HepG2 (cell line): ENCODE measurements around the gene GP1BA. TPM values are rescaled to one million over a fixed set of nuclear protein-coding genes. Genes with fewer than 3 reads are reported as not detected.

Experiments used
- ATAC-seq: fragments of 200-7000 bp; cut with Tn5 transposase; 3 replicates; pipeline ENCODE4 v1.9.1; 2020; ENCODE audit warnings: mild to moderate bottlenecking, moderate library complexity
- BruUV-seq: library from RNA; stranded (reverse); fragments of 400-500 nt; replicated peaks from 2 replicates; lab custom pipeline; 2021; lab: Mats Ljungman, UMichigan
- CTCF ChIA-PET: fragments of 300-600 bp; formaldehyde crosslinking; extraction: SDS; loops from one replicate; lab custom pipeline; 2021; ENCODE audit warnings: low total read pairs, inconsistent platforms, low intra/inter-chr PET ratio; lab: Yijun Ruan, JAX
- POLR2A ChIA-PET: fragments of 350-600 bp; sonication (Branson Sonifier 250); formaldehyde crosslinking; loops from one replicate; lab custom pipeline; 2020; ENCODE audit warnings: antibody characterized with exemption, inconsistent platforms; lab: Yijun Ruan, JAX
- DNase-seq: peaks from one replicate; pipeline ENCODE4 v3.0.0-alpha.2; 2015; ENCODE audit warnings: low spot score
- FAIRE-seq: peaks from 3 replicates; lab custom pipeline; 2011; peaks lifted over from hg19 to GRCh38; lab: Jason Lieb, UNC
- H2AFZ ChIP-seq: one replicate; pipeline ENCODE4 v1.6.1; 2011; ENCODE audit warnings: low read length, inconsistent platforms
- H3K27ac ChIP-seq: fragments of 300-600 bp; 3 replicates; pipeline ENCODE4 v1.8.0; 2011; ENCODE audit warnings: mixed run types, mild to moderate bottlenecking, mixed read lengths, low read length, inconsistent platforms; ENCODE audit not compliant: insufficient read depth; ENCODE audit errors: extremely low read length
- H3K27me3 ChIP-seq, 2 experiments: fragments of 200-600 bp in 1 of 2; 2 replicates in 1 of 2; 3 replicates in 1 of 2; pipeline versions ENCODE4 v1.6.0 to v1.8.0; 2011; ENCODE audit warnings: low read length in 2 of 2, mild to moderate bottlenecking in 2 of 2, moderate library complexity in 2 of 2, inconsistent platforms in 1 of 2; ENCODE audit not compliant: insufficient read depth in 2 of 2, control insufficient read depth in 1 of 2
- H3K36me3 ChIP-seq, 2 experiments: fragments of 200-600 bp in 1 of 2; replicated peaks in 1 of 2; 2 replicates in 1 of 2; 3 replicates in 1 of 2; pipeline versions ENCODE4 v1.5.1 to v1.8.0; 2011; ENCODE audit warnings: low read length in 2 of 2, inconsistent platforms in 1 of 2; ENCODE audit not compliant: insufficient read depth in 2 of 2, control insufficient read depth in 1 of 2
- H3K4me1 ChIP-seq: 2 replicates; pipeline ENCODE4 v1.5.1; 2012; ENCODE audit warnings: low read length, inconsistent platforms; ENCODE audit not compliant: insufficient read depth
- H3K4me2 ChIP-seq: 2 replicates; pipeline ENCODE4 v1.6.0; 2011; ENCODE audit warnings: low read depth, low read length, inconsistent platforms
- H3K4me3 ChIP-seq, 3 experiments: fragments of 200-600 bp in 1 of 3; sonication (generic), shearing (Covaris generic) in 1 of 3; replicated peaks in 1 of 3; 2 replicates each; pipeline ENCODE4 v1.5.1; 2011 to 2016; ENCODE audit warnings: low read length in 3 of 3, inconsistent platforms in 2 of 3, low read depth in 2 of 3, mild to moderate bottlenecking in 2 of 3, control low read depth in 1 of 3, mixed read lengths in 1 of 3; ENCODE audit not compliant: insufficient read depth in 1 of 3
- H3K79me2 ChIP-seq: one replicate; pipeline ENCODE4 v1.6.1; 2011; ENCODE audit warnings: low read length, inconsistent platforms; ENCODE audit not compliant: insufficient read depth
- H3K9ac ChIP-seq: 2 replicates; pipeline ENCODE4 v1.6.0; 2011; ENCODE audit warnings: mild to moderate bottlenecking, low read depth, low read length, inconsistent platforms; ENCODE audit not compliant: insufficient read depth
- H3K9me3 ChIP-seq: 2 replicates; pipeline ENCODE4 v1.5.1; 2012; ENCODE audit warnings: mild to moderate bottlenecking, low read length
- H4K20me1 ChIP-seq: 2 replicates; pipeline ENCODE4 v1.6.0; 2011; ENCODE audit warnings: inconsistent platforms, mild to moderate bottlenecking, low read length, moderate library complexity; ENCODE audit not compliant: insufficient read depth
- ARNT ChIP-seq: fragments of 450-650 bp; IDR thresholded peaks from 2 replicates; pipeline ENCODE4 v1.6.1; 2017
- ARNT2 ChIP-seq: sonication (generic); formaldehyde crosslinking; IDR thresholded peaks from 2 replicates; pipeline ENCODE4 v1.8.0; 2022; ENCODE audit warnings: mild to moderate bottlenecking, low read depth, missing genetic modification reagents, moderate library complexity
- GTF3A ChIP-seq: sonication (generic); formaldehyde crosslinking; conservative IDR thresholded peaks from 2 replicates; pipeline ENCODE4 v1.4.0; 2020; ENCODE audit warnings: mild to moderate bottlenecking, missing genetic modification reagents
- HCFC1 ChIP-seq: fragments of 150-350 bp; IDR thresholded peaks from 2 replicates; pipeline ENCODE4 v1.6.1; 2014; ENCODE audit warnings: low read depth, low read length
- ISX ChIP-seq: sonication (generic); formaldehyde crosslinking; conservative IDR thresholded peaks from 2 replicates; pipeline ENCODE4 v1.5.0; 2020; ENCODE audit warnings: missing genetic modification reagents
- KAT2B ChIP-seq: fragments of 150-350 bp; IDR thresholded peaks from 2 replicates; pipeline ENCODE4 v1.6.1; 2014; ENCODE audit warnings: low read depth, low read length, borderline replicate concordance
- MAZ ChIP-seq, 2 experiments: sonication (generic) in 1 of 2; formaldehyde crosslinking in 1 of 2; IDR thresholded peaks; 2 replicates each; pipeline versions ENCODE4 v1.5.0 to v1.6.1; 2012 to 2020; ENCODE audit warnings: low read depth in 2 of 2, mild to moderate bottlenecking in 2 of 2, borderline replicate concordance in 1 of 2, improper control_type of control experiment in 1 of 2, low read length in 1 of 2, missing genetic modification reagents in 1 of 2, moderate library complexity in 1 of 2
- MEIS2 ChIP-seq: sonication (generic); formaldehyde crosslinking; IDR thresholded peaks from 2 replicates; pipeline ENCODE4 v1.9.0; 2021; ENCODE audit warnings: mild to moderate bottlenecking, missing genetic modification reagents
- RBAK ChIP-seq: sonication (generic); formaldehyde crosslinking; IDR thresholded peaks from 2 replicates; pipeline ENCODE4 v1.5.1; 2020; ENCODE audit warnings: mild to moderate bottlenecking, missing genetic modification reagents
- TBX2 ChIP-seq: sonication (generic); formaldehyde crosslinking; IDR thresholded peaks from 2 replicates; pipeline ENCODE4 v1.5.0; 2020; ENCODE audit warnings: missing genetic modification reagents, mild to moderate bottlenecking, borderline replicate concordance
- ZFP41 ChIP-seq: sonication (generic); formaldehyde crosslinking; IDR thresholded peaks from 2 replicates; pipeline ENCODE4 v1.4.0; 2020; ENCODE audit warnings: mild to moderate bottlenecking, missing genetic modification reagents, borderline replicate concordance
- ZFP82 ChIP-seq: sonication (generic); formaldehyde crosslinking; IDR thresholded peaks from 2 replicates; pipeline ENCODE4 v1.5.1; 2020; ENCODE audit warnings: mild to moderate bottlenecking, missing genetic modification reagents, borderline replicate concordance
- ZNF296 ChIP-seq: sonication (generic); formaldehyde crosslinking; conservative IDR thresholded peaks from 2 replicates; pipeline ENCODE4 v1.5.0; 2020; ENCODE audit warnings: mild to moderate bottlenecking, missing genetic modification reagents
- ZNF496 ChIP-seq: sonication (generic); formaldehyde crosslinking; IDR thresholded peaks from 2 replicates; pipeline ENCODE4 v1.8.1; 2023; ENCODE audit warnings: mild to moderate bottlenecking, moderate library complexity, missing genetic modification reagents; ENCODE audit not compliant: insufficient replicate concordance
- ZNF629 ChIP-seq: sonication (generic); formaldehyde crosslinking; conservative IDR thresholded peaks from 2 replicates; pipeline ENCODE4 v1.5.0; 2020; ENCODE audit warnings: missing genetic modification reagents
- ZNF737 ChIP-seq: sonication (generic); formaldehyde crosslinking; IDR thresholded peaks from 2 replicates; pipeline ENCODE4 v1.5.0; 2020; ENCODE audit warnings: missing genetic modification reagents, mild to moderate bottlenecking, borderline replicate concordance
- WGBS: methylation state at CpG from one replicate; pipeline ENCODE4 v1.1.6; 2017; ENCODE audit warnings: low lambda C conversion rate; 5-methylcytosine and 5-hydroxymethylcytosine counted together
- in situ Hi-C: cut with HindIII; loops from 2 replicates; pipeline ENCODE4 v1.10.0; 2017; ENCODE audit warnings: low pct_unique_long_range_greater_than_20kb; ENCODE audit not compliant: extremely low pct_ligation_motif_present
- intact Hi-C: fragments of 100-400 bp; cut with micrococcal nuclease; formaldehyde crosslinking; loops from one replicate; pipeline ENCODE4 v1.10.0; 2022; ENCODE audit not compliant: unreplicated experiment
- polyA plus RNA-seq, 8 experiments: library from polyadenylated mRNA; depleted of rRNA in 3 of 8; stranded (reverse) in 7 of 8; unstranded in 1 of 8; fragments of >200 nt; fragmentation: Illumina TruSeq in 4 of 8; extraction: Trizol in 4 of 8; gene quantifications; 2 replicates each; pipeline versions ENCODE4 v1.2.1 to v1.2.3, GENCODE V29; 2011 to 2016; ENCODE audit warnings: low read depth in 4 of 8, missing spikeins in 1 of 8, mixed read lengths in 1 of 8; ENCODE audit not compliant: insufficient read depth in 1 of 8
- total RNA-seq, 5 experiments: library from RNA; depleted of rRNA; stranded (reverse); fragments of >200 nt; fragmentation: Illumina TruSeq; extraction: Trizol; gene quantifications; 2 replicates each; pipeline ENCODE4 v1.2.3, GENCODE V29; 2016; ENCODE audit warnings: low read depth in 1 of 5
- TF ChIP-seq, protein P1 (sequence below): IDR thresholded peaks from 2 replicates; pipeline ENCODE4 v1.6.1; 2018; ENCODE audit warnings: missing genetic modification reagents
- TF ChIP-seq, protein P2 (sequence below): sonication (generic); formaldehyde crosslinking; IDR thresholded peaks from 2 replicates; pipeline ENCODE4 v1.4.0; 2020; ENCODE audit warnings: mild to moderate bottlenecking, missing genetic modification reagents
- TF ChIP-seq, protein P3 (sequence below): sonication (generic); formaldehyde crosslinking; IDR thresholded peaks from 2 replicates; pipeline ENCODE4 v1.4.0; 2020; ENCODE audit warnings: mild to moderate bottlenecking, missing genetic modification reagents
- TF ChIP-seq, protein P4 (sequence below): sonication (generic); formaldehyde crosslinking; IDR thresholded peaks from 2 replicates; pipeline ENCODE4 v1.8.1; 2023; ENCODE audit warnings: mild to moderate bottlenecking, missing genetic modification reagents

The GP1BA gene
- total and polyA plus RNA-seq, 2 of the 13 experiments (the other 11 are each of a cell fraction or from before 2014, with no cell fraction given) = not detected

DNA sequence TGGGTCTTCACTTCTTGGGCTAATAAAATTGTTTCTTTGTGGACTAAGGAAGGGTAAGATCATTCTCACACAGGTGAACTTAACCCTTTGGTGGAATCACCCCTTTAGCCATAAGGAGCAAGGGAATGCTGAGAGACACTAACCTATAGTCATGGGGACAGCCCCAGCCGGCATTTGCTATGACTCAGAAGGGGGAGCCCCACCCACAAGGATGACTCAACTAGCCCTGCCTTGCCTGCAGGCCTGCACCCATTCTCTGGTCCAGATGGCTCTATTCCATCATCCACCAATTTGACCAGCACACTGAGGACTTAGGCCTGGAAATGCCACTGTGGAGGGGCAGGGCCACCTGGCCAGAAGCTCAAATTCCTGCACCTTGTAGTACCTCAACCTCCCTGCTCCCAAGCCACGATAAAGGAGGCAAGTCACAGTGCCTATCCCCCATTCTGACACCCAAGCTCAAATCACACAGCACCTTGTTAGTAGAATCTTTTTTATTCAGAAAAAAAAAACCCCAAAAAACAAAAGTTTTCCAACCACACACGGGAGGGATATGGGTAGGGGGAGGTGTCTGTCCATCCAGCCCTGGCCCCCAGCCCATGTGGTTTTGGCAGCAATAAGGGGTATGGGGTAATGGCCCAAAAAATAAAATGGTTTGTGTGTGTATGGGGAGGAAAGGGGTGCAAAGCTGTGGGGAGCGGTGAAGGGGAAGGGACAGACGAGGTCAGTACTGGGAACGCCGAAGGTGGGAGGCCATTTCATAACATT, 13.3 kb downstream of the GP1BA start:
- FAIRE-seq = peak; percentile 43
- intact Hi-C loops (no loop called here), in situ Hi-C loops (no loop called here)
- WGBS = 71% methylated on average over 7 of the region's 7 CpGs
- no peak for ATAC-seq
- peaks cover 61% of the 10 kb centered on the region for H3K79me2 ChIP-seq
- peak overlapping the region; percentile 38 for H3K27ac ChIP-seq
- BruUV-seq = no TSS peak
- H2AFZ ChIP-seq = no peak overlapping the region
- DNase-seq = peak; percentile 59
- no peaks in the 10 kb centered on the region; a peak in 1 of 5 replicates for H3K27me3 ChIP-seq
- H3K36me3 ChIP-seq = peaks cover 18 to 37% of the 10 kb centered on the region in 2 experiments
- no peaks in the 10 kb centered on the region for H3K9me3 ChIP-seq
- H3K9ac ChIP-seq = no peak overlapping the region
- H3K4me3 ChIP-seq = peak overlapping the region in 2 of 3 experiments; percentile 20 to 100; a peak in 2 of 6 replicates
- H3K4me1 ChIP-seq = peaks cover 38% of the 10 kb centered on the region
- H4K20me1 ChIP-seq = peaks cover 33% of the 10 kb centered on the region
- ChIA-PET CTCF (no interaction called here), POLR2A (interaction anchor here (1.2 to 10.0 kb wide), 3 partner anchors 22 to 224 kb away, joined by 3 to 273 read pairs (median 6); partner anchors contain the start of gene SPAG7)
- H3K4me2 ChIP-seq = peak overlapping the region; percentile 96; the same call in 1 of the 2 replicates
- TF ChIP-seq ZFP41 (CRISPR knock-in tag) (no peak), ZNF496 (CRISPR knock-in tag) (no peak), ARNT2 (CRISPR knock-in tag) (no peak), ARNT (no peak), ZNF737 (CRISPR knock-in tag) (no peak), ZFP82 (CRISPR knock-in tag) (no peak), TBX2 (CRISPR knock-in tag) (no peak), RBAK (CRISPR knock-in tag) (no peak), MAZ (IDR thresholded peaks at IDR 0.05; ENCODE audit: borderline replicate concordance, low read depth, low read length) (no peak), MAZ (CRISPR knock-in tag; IDR thresholded peaks at IDR 0.05; ENCODE audit: low read depth) (no peak), ZNF629 (CRISPR knock-in tag) (peak; percentile 85), ISX (CRISPR knock-in tag) (no peak), KAT2B (no peak), MEIS2 (CRISPR knock-in tag) (no peak), GTF3A (CRISPR knock-in tag) (no peak), ZNF296 (CRISPR knock-in tag) (no peak), HCFC1 (no peak)
- TF ChIP-seq, protein P1, sequence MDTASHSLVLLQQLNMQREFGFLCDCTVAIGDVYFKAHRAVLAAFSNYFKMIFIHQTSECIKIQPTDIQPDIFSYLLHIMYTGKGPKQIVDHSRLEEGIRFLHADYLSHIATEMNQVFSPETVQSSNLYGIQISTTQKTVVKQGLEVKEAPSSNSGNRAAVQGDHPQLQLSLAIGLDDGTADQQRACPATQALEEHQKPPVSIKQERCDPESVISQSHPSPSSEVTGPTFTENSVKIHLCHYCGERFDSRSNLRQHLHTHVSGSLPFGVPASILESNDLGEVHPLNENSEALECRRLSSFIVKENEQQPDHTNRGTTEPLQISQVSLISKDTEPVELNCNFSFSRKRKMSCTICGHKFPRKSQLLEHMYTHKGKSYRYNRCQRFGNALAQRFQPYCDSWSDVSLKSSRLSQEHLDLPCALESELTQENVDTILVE (CRISPR knock-in tag) = no peak
- TF ChIP-seq, protein P2, sequence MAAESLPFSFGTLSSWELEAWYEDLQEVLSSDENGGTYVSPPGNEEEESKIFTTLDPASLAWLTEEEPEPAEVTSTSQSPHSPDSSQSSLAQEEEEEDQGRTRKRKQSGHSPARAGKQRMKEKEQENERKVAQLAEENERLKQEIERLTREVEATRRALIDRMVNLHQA (CRISPR knock-in tag) = no peak
- TF ChIP-seq, protein P3, sequence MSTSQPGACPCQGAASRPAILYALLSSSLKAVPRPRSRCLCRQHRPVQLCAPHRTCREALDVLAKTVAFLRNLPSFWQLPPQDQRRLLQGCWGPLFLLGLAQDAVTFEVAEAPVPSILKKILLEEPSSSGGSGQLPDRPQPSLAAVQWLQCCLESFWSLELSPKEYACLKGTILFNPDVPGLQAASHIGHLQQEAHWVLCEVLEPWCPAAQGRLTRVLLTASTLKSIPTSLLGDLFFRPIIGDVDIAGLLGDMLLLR (CRISPR knock-in tag) = no peak
- TF ChIP-seq, protein P4, sequence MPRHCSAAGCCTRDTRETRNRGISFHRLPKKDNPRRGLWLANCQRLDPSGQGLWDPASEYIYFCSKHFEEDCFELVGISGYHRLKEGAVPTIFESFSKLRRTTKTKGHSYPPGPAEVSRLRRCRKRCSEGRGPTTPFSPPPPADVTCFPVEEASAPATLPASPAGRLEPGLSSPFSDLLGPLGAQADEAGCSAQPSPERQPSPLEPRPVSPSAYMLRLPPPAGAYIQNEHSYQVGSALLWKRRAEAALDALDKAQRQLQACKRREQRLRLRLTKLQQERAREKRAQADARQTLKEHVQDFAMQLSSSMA (CRISPR knock-in tag) = no peak
